Measurements from ENCODE around the gene SEMA5A.

The SEMA5A gene

DNA sequence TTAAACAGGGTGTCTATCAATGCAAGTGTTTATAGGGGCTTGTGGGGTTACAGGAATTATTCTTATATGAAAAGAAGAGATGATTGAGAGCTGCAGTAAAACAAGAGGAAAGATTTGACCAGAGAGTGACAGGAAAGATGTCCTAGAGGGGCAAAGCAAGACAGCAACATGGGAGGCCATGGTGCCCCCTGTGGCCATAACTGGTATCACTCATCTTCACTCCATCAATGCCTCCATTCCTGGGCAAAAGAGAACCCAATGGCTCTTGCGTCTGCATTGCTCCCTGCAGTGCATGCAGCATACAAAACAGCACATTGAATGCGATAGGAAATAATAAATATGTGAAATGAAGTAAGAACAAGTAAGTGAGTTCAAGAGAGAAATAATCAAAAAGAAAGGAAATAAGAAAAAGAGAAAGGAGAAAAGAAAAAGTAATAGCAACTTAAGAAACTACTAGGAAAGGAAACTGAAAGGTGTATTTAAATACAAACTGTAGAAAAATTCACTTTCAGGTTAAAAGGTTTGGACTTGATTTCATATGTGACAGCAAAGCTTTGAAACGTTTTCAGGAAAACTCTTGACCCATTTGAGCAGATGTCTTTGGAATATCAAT, 206.6 kb downstream of the SEMA5A start:
- no peak for TF ChIP-seq GATA3 (IDR thresholded peaks at IDR 0.05; ENCODE audit: low read depth, low read length)

DNA sequence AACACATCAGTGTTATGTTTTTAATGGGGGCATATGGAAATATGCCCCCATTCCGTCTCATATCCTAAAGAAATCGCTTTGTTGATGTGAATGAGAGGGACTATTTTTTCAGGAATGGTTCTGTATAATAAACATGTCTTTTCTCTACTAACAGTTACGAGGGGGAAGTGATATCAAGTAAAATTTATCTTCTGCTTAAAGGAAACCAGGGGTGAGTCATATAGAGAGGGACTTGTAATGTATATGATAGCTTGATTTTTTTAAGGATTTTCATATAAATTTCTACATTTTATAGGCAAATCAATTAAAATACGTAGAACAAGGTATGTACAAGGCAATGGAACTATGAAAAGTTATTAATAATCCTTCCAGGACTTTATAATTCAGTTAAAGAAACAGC, 207.1 kb downstream of the SEMA5A start:
- TF ChIP-seq GATA2 (IDR thresholded peaks at IDR 0.05; ENCODE audit: low read depth, low read length): no peak
- TF ChIP-seq GATA3 (IDR thresholded peaks at IDR 0.05; ENCODE audit: low read depth, low read length): no peak

GRCh38 chr5:9337928-9338595, 207.8 kb downstream of the SEMA5A start:
- TF ChIP-seq GATA3 (IDR thresholded peaks at IDR 0.05; ENCODE audit: low read depth, low read length) (no peak), GATA2 (IDR thresholded peaks at IDR 0.05; ENCODE audit: low read depth, low read length) (no peak)

DNA sequence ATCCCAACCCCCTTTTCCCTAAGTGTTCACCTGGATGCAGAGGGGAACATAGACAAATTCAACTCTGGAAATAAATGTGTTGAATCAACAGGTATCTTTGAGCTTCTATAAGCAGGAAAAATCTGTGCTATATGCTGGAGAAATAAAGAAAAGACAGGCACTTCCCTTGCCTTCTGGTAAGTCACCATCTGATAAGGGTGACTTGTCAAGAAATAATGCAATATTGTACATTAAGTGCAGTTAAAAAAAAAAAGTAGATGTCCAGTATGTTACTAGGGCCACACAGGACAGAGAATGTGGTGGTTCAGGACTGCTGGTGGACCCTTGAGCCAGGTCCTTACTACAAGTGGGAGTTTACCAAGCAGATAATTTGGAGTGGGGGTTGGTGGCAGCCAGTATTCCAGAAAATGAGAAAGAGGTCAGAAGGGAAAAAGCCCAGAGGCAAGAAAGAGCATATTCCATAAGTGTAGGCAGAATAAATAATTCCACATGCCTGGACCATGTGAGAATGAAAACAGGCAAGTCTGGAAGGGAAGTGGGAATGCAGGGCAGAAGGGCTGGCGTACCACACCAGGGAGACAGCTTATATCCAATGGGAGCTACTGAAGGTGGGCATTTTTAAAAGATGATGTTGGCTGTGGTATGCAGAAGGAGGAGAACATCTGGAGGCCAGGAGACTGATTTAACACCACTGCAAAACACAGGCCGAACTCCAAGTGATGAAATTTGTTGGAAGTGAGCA, 209.9 kb downstream of the SEMA5A start:
- TF ChIP-seq GATA3 (IDR thresholded peaks at IDR 0.05; ENCODE audit: low read depth, low read length) (peak; percentile 78), GATA2 (IDR thresholded peaks at IDR 0.05; ENCODE audit: low read depth, low read length) (peak; percentile 32; the same call in 1 of the 2 replicates)

GRCh38 chr5:9335269-9335668, 210.6 kb downstream of the SEMA5A start:
- TF ChIP-seq GATA3 (IDR thresholded peaks at IDR 0.05; ENCODE audit: low read depth, low read length): no peak
- no peak for TF ChIP-seq GATA2 (IDR thresholded peaks at IDR 0.05; ENCODE audit: low read depth, low read length)

DNA sequence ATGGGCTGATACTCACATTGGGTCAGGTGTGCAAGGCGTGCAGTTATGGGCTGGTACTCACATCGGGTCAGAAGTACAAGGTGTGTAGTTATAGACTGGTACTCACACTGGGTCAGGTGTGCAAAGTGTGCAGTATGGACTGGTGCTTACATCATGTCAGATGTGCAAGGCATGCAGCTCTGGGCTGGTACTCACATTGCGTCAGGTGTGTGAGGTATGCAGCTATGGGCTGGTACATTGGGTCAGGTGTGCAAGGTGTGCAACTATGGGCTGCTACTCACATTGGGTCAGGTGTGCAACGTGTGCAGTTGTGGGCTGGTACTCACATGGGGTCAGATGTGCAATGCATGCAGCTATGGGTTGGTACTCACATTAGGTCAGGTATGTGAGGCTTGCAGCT, 213.8 kb downstream of the SEMA5A start:
- no peak for TF ChIP-seq GATA2 (IDR thresholded peaks at IDR 0.05; ENCODE audit: low read depth, low read length)
- TF ChIP-seq GATA3 (IDR thresholded peaks at IDR 0.05; ENCODE audit: low read depth, low read length): no peak

DNA sequence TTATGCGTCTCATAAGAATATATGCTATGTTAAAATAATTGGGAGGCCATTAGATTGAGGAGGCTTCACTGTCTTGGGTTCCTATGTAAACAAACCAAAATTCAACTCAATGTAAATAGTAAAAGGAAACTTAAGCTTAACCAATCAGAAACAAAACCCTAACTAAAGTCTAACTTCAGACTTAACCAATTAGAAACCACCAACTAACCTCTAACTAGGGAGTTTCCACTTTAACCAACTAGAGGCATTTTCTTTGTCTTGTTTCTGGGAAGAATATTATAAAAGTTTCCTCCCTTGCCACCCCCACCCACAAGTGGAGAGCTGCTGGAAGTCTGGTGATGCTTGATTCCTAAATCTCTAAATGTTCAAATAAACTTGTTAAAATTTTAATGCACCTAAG, 214.5 kb downstream of the SEMA5A start:
- no peak for TF ChIP-seq GATA3 (IDR thresholded peaks at IDR 0.05; ENCODE audit: low read depth, low read length)
- TF ChIP-seq GATA2 (IDR thresholded peaks at IDR 0.05; ENCODE audit: low read depth, low read length): no peak

GRCh38 chr5:9329125-9329524, 216.8 kb downstream of the SEMA5A start:
- TF ChIP-seq GATA3 (IDR thresholded peaks at IDR 0.05; ENCODE audit: low read depth, low read length) (no peak), GATA2 (IDR thresholded peaks at IDR 0.05; ENCODE audit: low read depth, low read length) (no peak)

DNA sequence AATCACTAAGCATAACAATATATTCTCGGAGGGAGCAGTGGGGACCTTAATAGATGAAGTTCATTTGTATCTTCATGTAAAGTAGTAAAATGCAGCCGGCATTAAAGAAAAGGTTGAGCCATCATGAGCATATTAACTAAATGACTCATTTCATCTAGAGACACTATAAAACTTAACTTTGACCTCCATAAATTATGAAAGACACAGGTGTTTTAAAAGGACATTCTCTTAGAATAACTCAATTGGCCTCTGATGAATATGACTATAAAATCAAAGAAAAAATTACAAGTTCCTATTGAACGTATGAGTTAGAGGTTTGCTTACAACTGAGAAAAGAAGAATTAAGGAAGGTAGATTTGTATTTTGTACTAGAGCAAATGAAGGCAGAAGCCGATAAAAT, 220.3 kb downstream of the SEMA5A start:
- no peak for TF ChIP-seq GATA2 (IDR thresholded peaks at IDR 0.05; ENCODE audit: low read depth, low read length)
- no peak for TF ChIP-seq GATA3 (IDR thresholded peaks at IDR 0.05; ENCODE audit: low read depth, low read length)

GRCh38 chr5:9324348-9325077, 221.4 kb downstream of the SEMA5A start:
- TF ChIP-seq GATA2 (IDR thresholded peaks at IDR 0.05; ENCODE audit: low read depth, low read length) (no peak), GATA3 (IDR thresholded peaks at IDR 0.05; ENCODE audit: low read depth, low read length) (no peak)

- no peak for TF ChIP-seq GATA2 (IDR thresholded peaks at IDR 0.05; ENCODE audit: low read depth, low read length)
- TF ChIP-seq GATA3 (IDR thresholded peaks at IDR 0.05; ENCODE audit: low read depth, low read length): no peak
Observed at GRCh38 chr5:9320652-9321051, 225.2 kb downstream of the SEMA5A start.

- TF ChIP-seq GATA3 (IDR thresholded peaks at IDR 0.05; ENCODE audit: low read depth, low read length) (no peak), GATA2 (IDR thresholded peaks at IDR 0.05; ENCODE audit: low read depth, low read length) (no peak)
Observed at GRCh38 chr5:9318031-9318430, 227.8 kb downstream of the SEMA5A start.

- TF ChIP-seq GATA3 (IDR thresholded peaks at IDR 0.05; ENCODE audit: low read depth, low read length) (no peak), GATA2 (IDR thresholded peaks at IDR 0.05; ENCODE audit: low read depth, low read length) (no peak)
Observed at GRCh38 chr5:9316733-9317132, 229.1 kb downstream of the SEMA5A start.

DNA sequence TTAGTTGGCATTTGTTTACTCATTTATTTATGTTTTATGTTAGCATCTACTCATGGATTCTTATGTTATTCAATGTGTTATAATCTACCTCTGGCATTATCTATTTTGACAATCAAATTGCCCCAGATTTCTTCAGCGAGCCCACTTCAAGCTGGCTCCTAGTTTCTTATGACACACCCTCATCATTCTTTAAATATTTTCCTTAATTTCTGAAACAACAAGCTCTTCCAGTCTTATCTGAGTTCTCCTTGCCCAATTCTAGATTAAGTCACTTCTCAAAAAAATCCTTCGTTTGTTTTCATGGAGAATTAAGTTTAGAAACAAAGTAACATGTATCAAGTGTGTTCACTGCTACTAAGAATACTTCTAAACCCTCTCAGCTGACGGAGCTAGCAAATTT, 229.8 kb downstream of the SEMA5A start:
- TF ChIP-seq GATA2 (IDR thresholded peaks at IDR 0.05; ENCODE audit: low read depth, low read length) (no peak), GATA3 (IDR thresholded peaks at IDR 0.05; ENCODE audit: low read depth, low read length) (no peak)

Data from SH-SY5Y (cell line).